ENCODE data around the gene MFSD2A.
"Not testable (repeated sequence)": the region's sequence is repeated elsewhere in the genome, so short reads cannot be mapped to it uniquely, and the experiment has no call there.

The MFSD2A gene

GRCh38 chr1:39969531-39970270 is 14.8 kb downstream of the MFSD2A start:
- DNase-seq, result no peak

- DNase-seq, result no peak
These were observed 15.3 kb downstream of the MFSD2A start for GRCh38 chr1:39970274-39970673.

GRCh38 chr1:39971138-39971537 is 16.2 kb downstream of the MFSD2A start:
- DNase-seq, result no peak

GRCh38 chr1:39973503-39974135 is 18.7 kb downstream of the MFSD2A start:
- peak; percentile 75 for DNase-seq

- no peak for DNase-seq
These were observed 21.8 kb downstream of the MFSD2A start for GRCh38 chr1:39976732-39977131.

- no peak for DNase-seq
These were observed 22.3 kb downstream of the MFSD2A start for GRCh38 chr1:39977202-39977601.

GRCh38 chr1:39979654-39980053 is 24.7 kb downstream of the MFSD2A start:
- no peak for DNase-seq

GRCh38 chr1:39980555-39981313 is 25.8 kb downstream of the MFSD2A start:
- no peak for DNase-seq

- no peak for DNase-seq
These were observed 26.4 kb downstream of the MFSD2A start for GRCh38 chr1:39981385-39981784.

- DNase-seq, result no peak
These were observed 27.0 kb downstream of the MFSD2A start for GRCh38 chr1:39981945-39982344.

- DNase-seq, result not testable (repeated sequence)
These were observed 29.5 kb downstream of the MFSD2A start for GRCh38 chr1:39984480-39984879.

GRCh38 chr1:39984951-39985350 is 30.0 kb downstream of the MFSD2A start:
- DNase-seq, result no peak

- DNase-seq, result no peak
These were observed 32.9 kb downstream of the MFSD2A start for GRCh38 chr1:39987869-39988268.

GRCh38 chr1:39988618-39989343 is 33.8 kb downstream of the MFSD2A start:
- DNase-seq, result no peak

- DNase-seq, result no peak
These were observed 35.5 kb downstream of the MFSD2A start for GRCh38 chr1:39990428-39990827.

- no peak for DNase-seq
These were observed 37.3 kb downstream of the MFSD2A start for GRCh38 chr1:39992234-39992633.

GRCh38 chr1:39992888-39993287 is 37.9 kb downstream of the MFSD2A start:
- no peak for DNase-seq

GRCh38 chr1:39995973-39996393 is 41.0 kb downstream of the MFSD2A start:
- peak; percentile 28 for DNase-seq

- no peak for DNase-seq
These were observed 41.6 kb downstream of the MFSD2A start for GRCh38 chr1:39996396-39997004.

GRCh38 chr1:40001456-40001855 is 46.5 kb downstream of the MFSD2A start:
- DNase-seq, result no peak

GRCh38 chr1:40003156-40004093 is 48.5 kb downstream of the MFSD2A start:
- DNase-seq, result no peak

GRCh38 chr1:40004857-40005256 is 49.9 kb downstream of the MFSD2A start:
- DNase-seq, result no peak

Data from CD4-positive, alpha-beta T cell treated with Interleukin-10 for 1 hour (primary cell).